ENCODE measurements around the gene SLAMF1. TPM values are rescaled to one million over a fixed set of nuclear protein-coding genes. Genes with fewer than 3 reads are reported as not detected.

The SLAMF1 gene
- polyA plus RNA-seq, 3 donors, result 0.13 to 0.65 TPM; not detected in 1

GRCh38 chr1:160662910-160663309, 16.1 kb upstream of the SLAMF1 start:
- H2AFZ ChIP-seq (ENCODE audit: insufficient read depth, low read depth, low read length, poor library complexity, severe bottlenecking), result no peak overlapping the region
- intact Hi-C loops (cut with micrococcal nuclease), result no loop called here
- peaks cover 0 to 5% of the 10 kb centered on the region in 2 donors for H3K36me3 Mint-ChIP-seq
- H3K4me3 Mint-ChIP-seq, result no peak overlapping the region
- H3K4me1 ChIP-seq (ENCODE audit: control insufficient read depth in 1 of 2, insufficient read depth in 2 of 2, low read length in 2 of 2), result peaks cover 62 to 68% of the 10 kb centered on the region in 2 donors
- H3K27me3 Mint-ChIP-seq (ENCODE audit: low read depth in 3 of 3), result no peaks in the 10 kb centered on the region
- H4K20me1 ChIP-seq (ENCODE audit: insufficient read depth, low read length), result no peaks in the 10 kb centered on the region
- DNase-seq, result peak in 2 of 3 donors; percentile 40 to 49
- H3K27ac Mint-ChIP-seq, result no peak overlapping the region
- TF ChIP-seq CTCF (IDR thresholded peaks at IDR 0.05), result no peak
- H3K79me2 ChIP-seq (ENCODE audit: insufficient read depth, low read length), result no peaks in the 10 kb centered on the region
- no peak overlapping the region for H3K27ac ChIP-seq (ENCODE audit: low read depth in 1 of 2, low read length in 2 of 2)
- WGBS (ENCODE audit: insufficient coverage), result 0% methylated on average over 1 of the region's 4 CpGs
- no peak overlapping the region for H3K4me3 ChIP-seq (replicated peaks in 1 of 3; ENCODE audit: low read depth in 2 of 3, low read length in 3 of 3)
- peaks cover 0 to 3% (median 0%) of the 10 kb centered on the region in 7 donors for H3K9me3 Mint-ChIP-seq
- H3K9ac ChIP-seq (ENCODE audit: insufficient read depth, low read length, poor library complexity, severe bottlenecking), result no peak overlapping the region
- H3K36me3 ChIP-seq (replicated peaks in 1 of 2; ENCODE audit: control insufficient read depth in 1 of 2, insufficient read depth in 2 of 2, low read length in 2 of 2), result no peaks in the 10 kb centered on the region
- H3K9me3 ChIP-seq (replicated peaks in 1 of 2; ENCODE audit: control insufficient read depth in 1 of 2, insufficient read depth in 1 of 2, low read length in 2 of 2), result no peaks in the 10 kb centered on the region
- H3K27me3 ChIP-seq (ENCODE audit: control insufficient read depth in 2 of 2, insufficient read depth in 2 of 2, low read length in 2 of 2), result no peaks in the 10 kb centered on the region
- H3K4me1 Mint-ChIP-seq, result peaks cover 67% of the 10 kb centered on the region
- H3K4me2 ChIP-seq (replicated peaks; ENCODE audit: extremely low read depth, low read length, poor library complexity, severe bottlenecking), result no peak overlapping the region

GRCh38 chr1:160659566-160659965, 12.7 kb upstream of the SLAMF1 start:
- Histone ChIP-seq H3K27ac (ENCODE audit: low read depth in 1 of 2, low read length in 2 of 2) (no peak overlapping the region), H3K9me3 (replicated peaks in 1 of 2; ENCODE audit: control insufficient read depth in 1 of 2, insufficient read depth in 1 of 2, low read length in 2 of 2) (no peaks in the 10 kb centered on the region), H3K27me3 (ENCODE audit: control insufficient read depth in 2 of 2, insufficient read depth in 2 of 2, low read length in 2 of 2) (no peaks in the 10 kb centered on the region), H4K20me1 (ENCODE audit: insufficient read depth, low read length) (no peaks in the 10 kb centered on the region), H3K79me2 (ENCODE audit: insufficient read depth, low read length) (no peaks in the 10 kb centered on the region), H2AFZ (ENCODE audit: insufficient read depth, low read depth, low read length, poor library complexity, severe bottlenecking) (no peak overlapping the region), H3K9ac (ENCODE audit: insufficient read depth, low read length, poor library complexity, severe bottlenecking) (no peak overlapping the region), H3K4me1 (ENCODE audit: control insufficient read depth in 1 of 2, insufficient read depth in 2 of 2, low read length in 2 of 2) (peaks cover 45 to 54% of the 10 kb centered on the region in 2 donors), H3K4me2 (replicated peaks; ENCODE audit: extremely low read depth, low read length, poor library complexity, severe bottlenecking) (no peak overlapping the region), H3K4me3 (replicated peaks in 1 of 3; ENCODE audit: low read depth in 2 of 3, low read length in 3 of 3) (no peak overlapping the region), H3K36me3 (replicated peaks in 1 of 2; ENCODE audit: control insufficient read depth in 1 of 2, insufficient read depth in 2 of 2, low read length in 2 of 2) (no peaks in the 10 kb centered on the region)
- no peak overlapping the region for H3K4me3 Mint-ChIP-seq
- H3K36me3 Mint-ChIP-seq, result peaks cover 0 to 5% of the 10 kb centered on the region in 2 donors
- H3K27me3 Mint-ChIP-seq (ENCODE audit: low read depth in 3 of 3), result no peaks in the 10 kb centered on the region
- TF ChIP-seq CTCF (IDR thresholded peaks at IDR 0.05), result no peak
- DNase-seq, result no peak
- no CpG with 5 or more reads among the region's 4 CpGs for WGBS (ENCODE audit: insufficient coverage)
- H3K27ac Mint-ChIP-seq, result no peak overlapping the region
- peaks cover 0 to 3% (median 0%) of the 10 kb centered on the region in 7 donors for H3K9me3 Mint-ChIP-seq
- H3K4me1 Mint-ChIP-seq, result peaks cover 54% of the 10 kb centered on the region
- intact Hi-C loops (cut with micrococcal nuclease), result loop anchor here in 1 of 2 donors (5.0 kb wide), 1 partner anchor 42 kb away; no protein-coding TSS in a partner anchor

Measured in CD14-positive monocyte (primary cell).